ENCODE measurements around the gene BCL3.

DNA sequence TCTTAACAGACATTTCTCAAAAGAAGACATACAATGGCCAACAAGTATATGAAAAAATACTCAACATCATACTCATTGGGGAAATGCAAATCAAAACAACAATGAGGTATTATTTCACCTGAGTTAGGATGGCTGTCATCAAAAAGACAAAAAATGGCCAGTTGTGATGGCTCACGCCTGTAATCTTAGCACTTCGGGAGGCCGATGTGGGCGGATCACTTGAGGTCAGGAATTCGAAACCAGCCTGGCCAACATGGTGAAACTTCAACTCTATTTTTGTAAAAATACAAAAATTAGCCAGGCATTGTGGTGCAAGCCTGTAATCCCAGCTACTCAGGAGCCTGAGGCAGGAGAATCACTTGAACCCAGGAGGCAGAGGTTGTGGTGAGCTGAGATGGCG, 27.6 kb upstream of the BCL3 start:
- TF ChIP-seq POLR2A (IDR thresholded peaks at IDR 0.05; ENCODE audit: low read length) (no peak), GATA1 (IDR thresholded peaks at IDR 0.05; ENCODE audit: low read depth, low read length) (no peak)

Data from erythroblast (primary cell).